ENCODE data around the gene GRXCR2.

- TF ChIP-seq EZH2 (IDR thresholded peaks at IDR 0.05; ENCODE audit: low read length) = no peak
- TF ChIP-seq CTCF (optimal IDR thresholded peaks at IDR 0.05 in 1 of 3, IDR thresholded peaks at IDR 0.05 in 1 of 3, conservative IDR thresholded peaks at IDR 0.05 in 1 of 3; ENCODE audit: extremely low read depth in 1 of 3, insufficient read depth in 2 of 3, low read length in 3 of 3) = no peak
Measured at GRCh38 chr5:145918397-145918796, 45.6 kb upstream of the GRXCR2 start.
